Panc1 (cell line): ENCODE results near the gene PPP1R15A. TPM values are rescaled to one million over a fixed set of nuclear protein-coding genes. Genes with fewer than 3 reads are reported as not detected.
A peak's percentile ranks its signal among the peaks of the same experiment; 100 is the strongest.

Experiments used
- ATAC-seq: fragments of 200-7000 bp; cut with Tn5 transposase; 2 replicates; pipeline ENCODE4 v1.9.1; 2020; ENCODE audit warnings: mild to moderate bottlenecking, moderate library complexity
- BruUV-seq: library from RNA; stranded (reverse); fragments of 400-500 nt; replicated peaks from 2 replicates; lab custom pipeline; 2021; lab: Mats Ljungman, UMichigan
- CTCF ChIA-PET: fragments of 300-600 bp; sonication (Branson Sonifier 250); formaldehyde crosslinking; loops from one replicate; lab custom pipeline; 2022; ENCODE audit warnings: antibody characterized with exemption; lab: Charles Lee
- POLR2A ChIA-PET: fragments of 300-600 bp; sonication (Branson Sonifier 250); formaldehyde crosslinking; loops from one replicate; lab custom pipeline; 2022; ENCODE audit warnings: antibody characterized with exemption; lab: Charles Lee
- DNase-seq: peaks from one replicate; pipeline ENCODE4 v3.0.0-alpha.2; 2010; ENCODE audit warnings: low read depth, low spot score
- H3K27ac ChIP-seq: 2 replicates; pipeline ENCODE4 v1.5.1; 2011; ENCODE audit warnings: mild to moderate bottlenecking, low read length, inconsistent platforms
- H3K27me3 ChIP-seq: fragments of 200-500 bp; sonication (Bioruptor generic); 2 replicates; pipeline ENCODE4 v1.6.0; 2014; ENCODE audit warnings: low read length, inconsistent platforms; ENCODE audit not compliant: control insufficient read depth, insufficient read depth
- H3K36me3 ChIP-seq: fragments of 200-500 bp; sonication (Bioruptor generic); 2 replicates; pipeline ENCODE4 v1.5.1; 2014; ENCODE audit warnings: inconsistent platforms, mild to moderate bottlenecking, low read length, moderate library complexity; ENCODE audit not compliant: control insufficient read depth, insufficient read depth
- H3K4me1 ChIP-seq: 2 replicates; pipeline ENCODE4 v1.5.1; 2011; ENCODE audit warnings: inconsistent platforms, mild to moderate bottlenecking, low read length, moderate library complexity; ENCODE audit not compliant: control insufficient read depth, insufficient read depth
- H3K4me3 ChIP-seq, 2 experiments: 2 replicates each; pipeline ENCODE4 v1.5.1; 2011 to 2012; ENCODE audit warnings: low read depth in 2 of 2, low read length in 2 of 2, mild to moderate bottlenecking in 2 of 2, inconsistent platforms in 1 of 2, moderate library complexity in 1 of 2
- H3K9me3 ChIP-seq: fragments of 200-500 bp; sonication (Bioruptor generic); 2 replicates; pipeline ENCODE4 v1.5.1; 2014; ENCODE audit warnings: low read depth, mild to moderate bottlenecking, inconsistent platforms, low read length, moderate library complexity; ENCODE audit not compliant: control insufficient read depth, insufficient read depth
- POLR2AphosphoS5 ChIP-seq: IDR thresholded peaks from 2 replicates; pipeline ENCODE4 v1.6.1; 2012; ENCODE audit warnings: mild to moderate bottlenecking, low read depth, low read length, moderate library complexity
- REST ChIP-seq, 2 experiments: IDR thresholded peaks; 2 replicates each; pipeline ENCODE4 v1.6.1; 2011 to 2012; ENCODE audit warnings: low read depth in 2 of 2, control low read depth in 1 of 2, low read length in 1 of 2, mild to moderate bottlenecking in 1 of 2, moderate library complexity in 1 of 2; ENCODE audit not compliant: insufficient read depth in 1 of 2
- SIN3A ChIP-seq: IDR thresholded peaks from 2 replicates; pipeline ENCODE4 v1.6.1; 2012; ENCODE audit warnings: low read depth, mild to moderate bottlenecking, low read length, moderate library complexity, borderline replicate concordance; ENCODE audit not compliant: insufficient read depth
- TCF7L2 ChIP-seq: IDR thresholded peaks from 2 replicates; pipeline ENCODE4 v1.6.1; 2011; ENCODE audit warnings: mild to moderate bottlenecking, low read depth, low read length, inconsistent platforms
- in situ Hi-C: cut with HindIII; loops from 2 replicates; pipeline ENCODE4 v1.10.0; 2016; ENCODE audit warnings: low sequenced_read_pairs, low pct_unique_long_range_greater_than_20kb
- intact Hi-C: fragments of 100-400 bp; cut with micrococcal nuclease; formaldehyde crosslinking; loops from one replicate; pipeline ENCODE4 v1.10.0; 2022; ENCODE audit not compliant: unreplicated experiment
- total RNA-seq: library from RNA; stranded (reverse); gene quantifications from one replicate; pipeline ENCODE4 v1.2.1, GENCODE V29; 2021; ENCODE audit not compliant: unreplicated experiment

Gene PPP1R15A
- total RNA-seq, 1 experiment from 2014 or later: 27.1 TPM

GRCh38 chr19:48859711-48860572 is 12.3 kb upstream of the PPP1R15A start:
- no peaks in the 10 kb centered on the region for H3K36me3 ChIP-seq
- peak; percentile 24; the same call in 1 of the 2 replicates for ATAC-seq
- intact Hi-C loops (no loop called here), in situ Hi-C loops (no loop called here)
- no peaks in the 10 kb centered on the region for H3K9me3 ChIP-seq
- no TSS peak for BruUV-seq
- H3K4me1 ChIP-seq: no peaks in the 10 kb centered on the region
- TF ChIP-seq REST (IDR thresholded peaks at IDR 0.05; ENCODE audit: insufficient read depth in 1 of 2, low read depth in 2 of 2, low read length in 1 of 2) (no peak), TCF7L2 (no peak)
- no peak for DNase-seq
- H3K27ac ChIP-seq: no peak overlapping the region
- ChIA-PET CTCF (no interaction called here), POLR2A (no interaction called here)
- H3K4me3 ChIP-seq: no peak overlapping the region
- H3K27me3 ChIP-seq: no peaks in the 10 kb centered on the region

GRCh38 chr19:48861313-48861712 is 10.9 kb upstream of the PPP1R15A start:
- ATAC-seq: no peak
- Histone ChIP-seq H3K27me3 (no peaks in the 10 kb centered on the region), H3K4me3 (no peak overlapping the region), H3K9me3 (no peaks in the 10 kb centered on the region), H3K36me3 (no peaks in the 10 kb centered on the region), H3K4me1 (no peaks in the 10 kb centered on the region), H3K27ac (no peak overlapping the region)
- no peak for DNase-seq
- CTCF ChIA-PET: no interaction called here
- intact Hi-C loops (no loop called here), in situ Hi-C loops (no loop called here)
- POLR2A ChIA-PET: no interaction called here
- no TSS peak for BruUV-seq
- TF ChIP-seq POLR2AphosphoS5: no peak
- TF ChIP-seq SIN3A: no peak
- TF ChIP-seq REST (IDR thresholded peaks at IDR 0.05; ENCODE audit: insufficient read depth in 1 of 2, low read depth in 2 of 2, low read length in 1 of 2): no peak
